ENCODE data around the gene THAP3.

THAP3 gene

GRCh38 chr1:6673816-6674398, 49.2 kb downstream of the THAP3 start:
- DNase-seq (ENCODE audit: low read depth, low spot score), result no peak

DNA sequence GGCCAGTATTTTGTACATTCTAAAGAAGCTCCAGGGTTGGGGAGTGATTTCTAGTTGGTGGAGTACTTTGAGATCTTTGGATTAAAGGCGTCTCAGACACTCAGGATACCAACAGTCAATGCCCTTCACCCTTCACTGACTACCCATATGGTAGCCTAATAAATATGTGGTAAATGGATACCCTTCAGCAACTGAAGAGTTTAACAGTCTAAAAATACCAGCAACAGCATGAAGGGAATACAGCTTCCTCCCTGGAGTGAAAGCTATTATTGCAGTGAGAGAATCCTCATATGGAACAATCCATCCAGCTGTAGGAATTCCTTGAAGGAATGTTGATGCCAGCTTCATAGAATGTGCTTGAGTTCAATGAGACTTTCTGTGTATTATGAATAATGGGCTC, 50.1 kb downstream of the THAP3 start:
- no peak for DNase-seq (ENCODE audit: low read depth, low spot score)

GRCh38 chr1:6675941-6676340, 51.3 kb downstream of the THAP3 start:
- DNase-seq (ENCODE audit: low read depth, low spot score), result no peak

Measured in smooth muscle cell of the brain vasculature (primary cell).